GM23338 (cell line): ENCODE measurements around the gene GALNT3. TPM values are rescaled to one million over a fixed set of nuclear protein-coding genes. Genes with fewer than 3 reads are reported as not detected.

Source experiments
- ATAC-seq: fragments of 200-7000 bp; cut with Tn5 transposase; 3 replicates; pipeline ENCODE4 v1.9.1; 2020
- DNase-seq: peaks from one replicate; pipeline ENCODE4 v3.0.0-alpha.2; 2015; ENCODE audit warnings: low spot score
- H2AFZ ChIP-seq: fragments of 200-600 bp; sonication (generic); 2 replicates; pipeline ENCODE4 v1.8.0; 2016; ENCODE audit warnings: antibody characterized with exemption, mild to moderate bottlenecking, moderate library complexity
- H3F3A ChIP-seq: fragments of 200-600 bp; sonication (generic); replicated peaks from 2 replicates; pipeline ENCODE4 v1.8.0; 2017; ENCODE audit warnings: antibody characterized with exemption, mixed run types, low read depth
- H3K27ac ChIP-seq: fragments of 200-600 bp; sonication (generic); 2 replicates; pipeline ENCODE4 v1.6.1; 2016; ENCODE audit warnings: low read depth
- H3K27me3 ChIP-seq: fragments of 200-600 bp; sonication (generic); 2 replicates; pipeline ENCODE4 v1.8.0; 2016; ENCODE audit warnings: mild to moderate bottlenecking, mixed run types, moderate library complexity; ENCODE audit not compliant: insufficient read depth
- H3K36me3 ChIP-seq: fragments of 200-600 bp; sonication (generic); 2 replicates; pipeline ENCODE4 v1.8.0; 2016; ENCODE audit warnings: mild to moderate bottlenecking; ENCODE audit not compliant: insufficient read depth
- H3K4me1 ChIP-seq: fragments of 200-600 bp; sonication (generic); 2 replicates; pipeline ENCODE4 v1.8.0; 2016; ENCODE audit warnings: mild to moderate bottlenecking, moderate library complexity; ENCODE audit not compliant: insufficient read depth
- H3K4me2 ChIP-seq: fragments of 200-600 bp; sonication (generic); 2 replicates; pipeline ENCODE4 v1.7.1; 2017; ENCODE audit warnings: mixed run types
- H3K4me3 ChIP-seq: fragments of 200-600 bp; sonication (generic); 2 replicates; pipeline ENCODE4 v1.6.1; 2016; ENCODE audit warnings: mixed run types
- H3K79me2 ChIP-seq: fragments of 200-600 bp; sonication (generic); replicated peaks from 2 replicates; pipeline ENCODE4 v1.8.0; 2017; ENCODE audit warnings: mild to moderate bottlenecking; ENCODE audit not compliant: insufficient read depth
- H3K9me2 ChIP-seq: fragments of 200-600 bp; sonication (generic); 2 replicates; pipeline ENCODE4 v1.8.0; 2017; ENCODE audit not compliant: insufficient read depth
- H4K20me1 ChIP-seq: fragments of 200-600 bp; sonication (generic); replicated peaks from 2 replicates; pipeline ENCODE4 v1.8.0; 2017; ENCODE audit warnings: mild to moderate bottlenecking; ENCODE audit not compliant: insufficient read depth
- H3K27ac Mint-ChIP-seq: 2 replicates; pipeline ENCODE4 v1.8.0; 2020; ENCODE audit warnings: inconsistent platforms, mild to moderate bottlenecking, moderate library complexity, mixed read lengths
- H3K27me3 Mint-ChIP-seq: 3 replicates; pipeline ENCODE4 v1.8.0; 2022; ENCODE audit warnings: low read depth, mild to moderate bottlenecking, moderate library complexity, mixed read lengths, inconsistent platforms; ENCODE audit not compliant: insufficient read depth, poor library complexity
- H3K36me3 Mint-ChIP-seq: 3 replicates; pipeline ENCODE4 v1.8.0; 2021; ENCODE audit warnings: low read depth, mild to moderate bottlenecking, inconsistent platforms, moderate library complexity, mixed read lengths
- H3K4me1 Mint-ChIP-seq: 3 replicates; pipeline ENCODE4 v1.8.0; 2020; ENCODE audit warnings: mild to moderate bottlenecking, inconsistent platforms, mixed read lengths
- H3K4me3 Mint-ChIP-seq: 3 replicates; pipeline ENCODE4 v1.8.0; 2021; ENCODE audit warnings: moderate library complexity, mild to moderate bottlenecking, inconsistent platforms, mixed read lengths
- H3K9me3 Mint-ChIP-seq: 3 replicates; pipeline ENCODE4 v1.8.0; 2020; ENCODE audit warnings: moderate library complexity, mild to moderate bottlenecking, inconsistent platforms, mixed read lengths
- CREB1 ChIP-seq: fragments of 250-450 bp; sonication (Bioruptor Pico); IDR thresholded peaks from 2 replicates; pipeline ENCODE4 v1.5.0; 2020; ENCODE audit warnings: low read depth, mild to moderate bottlenecking, moderate library complexity
- EZH2 ChIP-seq: fragments of 200-600 bp; sonication (generic); IDR thresholded peaks from one replicate; pipeline ENCODE4 v1.8.0; 2017; ENCODE audit warnings: antibody characterized with exemption, mild to moderate bottlenecking, low read depth; ENCODE audit not compliant: unreplicated experiment
- EZH2phosphoT487 ChIP-seq: fragments of 200-600 bp; sonication (generic); IDR thresholded peaks from one replicate; pipeline ENCODE4 v1.8.1; 2018; ENCODE audit warnings: antibody characterized with exemption; ENCODE audit not compliant: unreplicated experiment
- JUNB ChIP-seq: IDR thresholded peaks from one replicate; pipeline ENCODE4 v1.6.1; 2016; ENCODE audit warnings: antibody characterized with exemption; ENCODE audit not compliant: unreplicated experiment
- POLR2AphosphoS5 ChIP-seq: IDR thresholded peaks from 2 replicates; pipeline ENCODE4 v1.6.1; 2016; ENCODE audit warnings: antibody characterized with exemption, low read depth
- STAT1 ChIP-seq: IDR thresholded peaks from one replicate; pipeline ENCODE4 v1.6.1; 2016; ENCODE audit warnings: antibody characterized with exemption; ENCODE audit not compliant: unreplicated experiment
- ZNF114 ChIP-seq: fragments of 250-450 bp; sonication (Bioruptor Pico); IDR thresholded peaks from 2 replicates; pipeline ENCODE4 v1.5.0; 2020; ENCODE audit warnings: mild to moderate bottlenecking, moderate library complexity
- ZNF331 ChIP-seq: fragments of 250-450 bp; sonication (Bioruptor Pico); IDR thresholded peaks from 2 replicates; pipeline ENCODE4 v1.5.0; 2020; ENCODE audit warnings: low read depth, mild to moderate bottlenecking, moderate library complexity
- long read RNA-seq: library from polyadenylated mRNA; unstranded; transcript quantifications from one replicate; pipeline ENCODE4 v2.0.0, GENCODE V29; 2020; ENCODE audit not compliant: unreplicated experiment
- polyA plus RNA-seq: library from polyadenylated mRNA; unstranded; fragments of >200 nt; fragmentation: Nextera tagmentation; extraction: Ambion mirVana; gene quantifications from 2 replicates; pipeline ENCODE4 v1.2.1, GENCODE V29; 2016
- total RNA-seq: library from RNA; depleted of rRNA; stranded (reverse); fragments of >200 nt; shearing (Covaris generic); gene quantifications from 2 replicates; pipeline ENCODE4 v1.2.3, GENCODE V29; 2014; rRNA removed
- TF ChIP-seq, protein P1 (sequence below): IDR thresholded peaks from 2 replicates; pipeline ENCODE4 v1.6.1; 2016; ENCODE audit warnings: antibody characterized with exemption
- TF ChIP-seq, protein P2 (sequence below), 2 experiments: fragments of 200-600 bp in 1 of 2; sonication (generic) in 1 of 2; conservative IDR thresholded peaks; 2 replicates each; pipeline versions ENCODE4 v1.5.1 to v1.6.1; 2016 to 2017; ENCODE audit warnings: antibody characterized with exemption in 2 of 2, low read depth in 2 of 2, mild to moderate bottlenecking in 2 of 2, moderate library complexity in 1 of 2
- TF ChIP-seq, protein P3 (sequence below): IDR thresholded peaks from one replicate; pipeline ENCODE4 v1.6.1; 2018; ENCODE audit warnings: antibody characterized with exemption; ENCODE audit not compliant: unreplicated experiment

Gene GALNT3
- total RNA-seq (17.1 and 38.1 TPM in 2 replicates), polyA plus RNA-seq (16.8 and 20.8 TPM in 2 replicates)
- long read RNA-seq, partial matches to known transcripts = 1 of 1 reads
- long read RNA-seq, other reads (novel, unspliced or antisense) = 0 of 1 reads

DNA sequence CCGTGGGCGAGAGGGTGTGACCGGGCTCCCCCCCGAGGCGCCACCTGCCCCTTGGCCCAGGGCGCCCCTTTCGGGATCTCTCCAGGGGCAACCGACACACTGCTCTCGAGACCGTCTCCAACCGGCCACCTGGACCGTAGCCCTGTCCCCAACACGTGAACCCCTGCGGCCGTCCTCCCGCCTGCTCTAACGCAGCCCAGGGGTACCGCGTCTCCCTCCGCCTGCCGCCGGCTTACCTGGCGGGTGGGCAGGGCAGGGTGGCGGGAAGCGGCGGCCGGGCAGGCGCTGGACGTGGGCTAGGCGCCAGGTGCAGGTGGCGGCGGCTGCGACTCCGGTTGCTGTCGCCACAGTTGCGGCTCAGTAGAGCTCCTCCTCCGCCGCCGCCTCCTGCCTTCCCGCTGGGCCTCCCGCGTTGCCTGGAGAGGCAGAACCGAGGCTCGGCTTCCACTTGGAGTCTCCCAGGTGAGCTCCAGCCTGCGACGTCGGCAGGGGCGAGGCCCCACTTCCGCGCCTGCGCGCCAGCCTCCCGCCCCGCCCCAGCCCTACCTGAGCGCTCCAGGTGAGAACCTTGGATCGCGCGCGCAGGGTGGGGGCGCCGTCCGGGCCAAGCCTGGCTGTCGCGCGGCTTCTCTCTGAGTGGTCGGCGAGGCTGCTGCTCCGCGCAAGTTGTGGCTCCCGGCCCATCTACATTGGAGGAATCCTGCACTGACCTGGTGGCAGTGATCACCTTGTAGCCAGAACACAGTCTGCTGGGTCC is at the start of gene GALNT3:
GALNT3 (minus strand) TSS at position 469 of the 757 bp plus-strand sequence. CDS start 23,547 bp downstream, outside the sequence.
- no peaks in the 10 kb centered on the region; the same call in 2 of the 3 replicates for H3K36me3 Mint-ChIP-seq
- peak; percentile 96 for DNase-seq

DNA sequence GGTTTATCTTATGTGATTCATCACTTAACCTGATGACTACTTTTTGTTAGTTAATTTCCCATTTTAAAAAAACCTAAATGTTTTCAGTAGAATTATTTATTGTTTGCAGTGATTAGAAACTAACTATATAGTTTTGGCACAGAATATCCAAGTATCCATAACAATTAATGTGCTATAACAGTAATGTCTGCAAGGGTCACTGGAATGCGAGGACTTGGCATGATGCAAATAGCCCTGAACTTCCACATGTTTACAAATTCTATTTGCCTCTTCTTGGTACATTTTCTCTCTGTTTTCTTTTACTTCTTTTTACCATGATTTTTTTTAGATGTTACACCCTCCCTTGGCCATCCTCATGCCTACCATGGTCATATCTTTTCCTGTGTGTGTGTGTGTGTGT is 49.3 kb upstream of the GALNT3 start:
- Histone ChIP-seq H3K27ac (no peak overlapping the region), H3F3A (no peaks in the 10 kb centered on the region), H3K9me2 (no peaks in the 10 kb centered on the region), H3K4me2 (no peak overlapping the region), H4K20me1 (no peaks in the 10 kb centered on the region), H2AFZ (no peak overlapping the region), H3K79me2 (no peaks in the 10 kb centered on the region), H3K4me3 (no peak overlapping the region), H3K27me3 (no peaks in the 10 kb centered on the region), H3K4me1 (peaks cover 42% of the 10 kb centered on the region), H3K36me3 (no peaks in the 10 kb centered on the region)
- H3K27ac Mint-ChIP-seq = peak overlapping the region; percentile 71
- no peak for ATAC-seq
- H3K9me3 Mint-ChIP-seq = no peaks in the 10 kb centered on the region
- H3K36me3 Mint-ChIP-seq = no peaks in the 10 kb centered on the region
- no peak for DNase-seq
- peaks cover 4% of the 10 kb centered on the region for H3K27me3 Mint-ChIP-seq
- peaks cover 35% of the 10 kb centered on the region for H3K4me1 Mint-ChIP-seq
- no peak for TF ChIP-seq EZH2
- TF ChIP-seq, protein P1, sequence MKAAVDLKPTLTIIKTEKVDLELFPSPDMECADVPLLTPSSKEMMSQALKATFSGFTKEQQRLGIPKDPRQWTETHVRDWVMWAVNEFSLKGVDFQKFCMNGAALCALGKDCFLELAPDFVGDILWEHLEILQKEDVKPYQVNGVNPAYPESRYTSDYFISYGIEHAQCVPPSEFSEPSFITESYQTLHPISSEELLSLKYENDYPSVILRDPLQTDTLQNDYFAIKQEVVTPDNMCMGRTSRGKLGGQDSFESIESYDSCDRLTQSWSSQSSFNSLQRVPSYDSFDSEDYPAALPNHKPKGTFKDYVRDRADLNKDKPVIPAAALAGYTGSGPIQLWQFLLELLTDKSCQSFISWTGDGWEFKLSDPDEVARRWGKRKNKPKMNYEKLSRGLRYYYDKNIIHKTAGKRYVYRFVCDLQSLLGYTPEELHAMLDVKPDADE = no peak
- TF ChIP-seq CREB1 (CRISPR knock-in tag) = no peak
- TF ChIP-seq JUNB = no peak
- no peak for TF ChIP-seq POLR2AphosphoS5
- TF ChIP-seq ZNF331 = no peak
- TF ChIP-seq, protein P2, sequence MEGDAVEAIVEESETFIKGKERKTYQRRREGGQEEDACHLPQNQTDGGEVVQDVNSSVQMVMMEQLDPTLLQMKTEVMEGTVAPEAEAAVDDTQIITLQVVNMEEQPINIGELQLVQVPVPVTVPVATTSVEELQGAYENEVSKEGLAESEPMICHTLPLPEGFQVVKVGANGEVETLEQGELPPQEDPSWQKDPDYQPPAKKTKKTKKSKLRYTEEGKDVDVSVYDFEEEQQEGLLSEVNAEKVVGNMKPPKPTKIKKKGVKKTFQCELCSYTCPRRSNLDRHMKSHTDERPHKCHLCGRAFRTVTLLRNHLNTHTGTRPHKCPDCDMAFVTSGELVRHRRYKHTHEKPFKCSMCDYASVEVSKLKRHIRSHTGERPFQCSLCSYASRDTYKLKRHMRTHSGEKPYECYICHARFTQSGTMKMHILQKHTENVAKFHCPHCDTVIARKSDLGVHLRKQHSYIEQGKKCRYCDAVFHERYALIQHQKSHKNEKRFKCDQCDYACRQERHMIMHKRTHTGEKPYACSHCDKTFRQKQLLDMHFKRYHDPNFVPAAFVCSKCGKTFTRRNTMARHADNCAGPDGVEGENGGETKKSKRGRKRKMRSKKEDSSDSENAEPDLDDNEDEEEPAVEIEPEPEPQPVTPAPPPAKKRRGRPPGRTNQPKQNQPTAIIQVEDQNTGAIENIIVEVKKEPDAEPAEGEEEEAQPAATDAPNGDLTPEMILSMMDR (conservative IDR thresholded peaks at IDR 0.05; ENCODE audit: low read depth in 2 of 2) = no peak
- no peak for TF ChIP-seq EZH2phosphoT487
- H3K4me3 Mint-ChIP-seq = no peak overlapping the region

More for the DNA sequence above, at the start of gene GALNT3:
- H3K27ac ChIP-seq = peak within 1 kb of the TSS; percentile 70
- Mint-ChIP-seq H3K27ac (peak within 1 kb of the TSS; percentile 88; the same call in 1 of the 2 replicates), H3K9me3 (no peaks in the 10 kb centered on the region), H3K4me1 (peaks cover 47% of the 10 kb centered on the region), H3K27me3 (peaks cover 12% of the 10 kb centered on the region), H3K4me3 (peak within 1 kb of the TSS; percentile 95)
- H3K4me2 ChIP-seq = peak within 1 kb of the TSS; percentile 82
- peak; percentile 91 for ATAC-seq
- peak within 1 kb of the TSS; percentile 71 for H3K4me3 ChIP-seq
- no peaks in the 10 kb centered on the region for H4K20me1 ChIP-seq
- peaks cover 10% of the 10 kb centered on the region for H3F3A ChIP-seq
- TF ChIP-seq ZNF331 (no peak), CREB1 (CRISPR knock-in tag) (0 out of 2 replicates have a peak, but pooled peaks have one; percentile 3), ZNF114 (CRISPR knock-in tag) (no peak), EZH2 (no peak), STAT1 (no peak), POLR2AphosphoS5 (peak; percentile 87)
- TF ChIP-seq, protein P3, sequence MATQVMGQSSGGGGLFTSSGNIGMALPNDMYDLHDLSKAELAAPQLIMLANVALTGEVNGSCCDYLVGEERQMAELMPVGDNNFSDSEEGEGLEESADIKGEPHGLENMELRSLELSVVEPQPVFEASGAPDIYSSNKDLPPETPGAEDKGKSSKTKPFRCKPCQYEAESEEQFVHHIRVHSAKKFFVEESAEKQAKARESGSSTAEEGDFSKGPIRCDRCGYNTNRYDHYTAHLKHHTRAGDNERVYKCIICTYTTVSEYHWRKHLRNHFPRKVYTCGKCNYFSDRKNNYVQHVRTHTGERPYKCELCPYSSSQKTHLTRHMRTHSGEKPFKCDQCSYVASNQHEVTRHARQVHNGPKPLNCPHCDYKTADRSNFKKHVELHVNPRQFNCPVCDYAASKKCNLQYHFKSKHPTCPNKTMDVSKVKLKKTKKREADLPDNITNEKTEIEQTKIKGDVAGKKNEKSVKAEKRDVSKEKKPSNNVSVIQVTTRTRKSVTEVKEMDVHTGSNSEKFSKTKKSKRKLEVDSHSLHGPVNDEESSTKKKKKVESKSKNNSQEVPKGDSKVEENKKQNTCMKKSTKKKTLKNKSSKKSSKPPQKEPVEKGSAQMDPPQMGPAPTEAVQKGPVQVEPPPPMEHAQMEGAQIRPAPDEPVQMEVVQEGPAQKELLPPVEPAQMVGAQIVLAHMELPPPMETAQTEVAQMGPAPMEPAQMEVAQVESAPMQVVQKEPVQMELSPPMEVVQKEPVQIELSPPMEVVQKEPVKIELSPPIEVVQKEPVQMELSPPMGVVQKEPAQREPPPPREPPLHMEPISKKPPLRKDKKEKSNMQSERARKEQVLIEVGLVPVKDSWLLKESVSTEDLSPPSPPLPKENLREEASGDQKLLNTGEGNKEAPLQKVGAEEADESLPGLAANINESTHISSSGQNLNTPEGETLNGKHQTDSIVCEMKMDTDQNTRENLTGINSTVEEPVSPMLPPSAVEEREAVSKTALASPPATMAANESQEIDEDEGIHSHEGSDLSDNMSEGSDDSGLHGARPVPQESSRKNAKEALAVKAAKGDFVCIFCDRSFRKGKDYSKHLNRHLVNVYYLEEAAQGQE = no peak
- TF ChIP-seq, protein P1 = no peak; the same call in 1 of the 2 replicates
- H3K79me2 ChIP-seq = peaks cover 44% of the 10 kb centered on the region
- peak within 1 kb of the TSS; percentile 70 for H2AFZ ChIP-seq
- peaks cover 47% of the 10 kb centered on the region for H3K4me1 ChIP-seq
- H3K27me3 ChIP-seq = no peaks in the 10 kb centered on the region
- no peaks in the 10 kb centered on the region for H3K36me3 ChIP-seq
- no peaks in the 10 kb centered on the region for H3K9me2 ChIP-seq
